GM10847 (cell line): ENCODE results near the gene ZFYVE28.

Experiments
- POLR2A ChIP-seq: IDR thresholded peaks from 2 replicates; pipeline ENCODE4 v1.6.1; 2011; ENCODE audit not compliant: insufficient read length; ENCODE audit errors: extremely low read depth

The ZFYVE28 gene

GRCh38 chr4:2437475-2438215, 19.2 kb upstream of the ZFYVE28 start:
- no peak for TF ChIP-seq POLR2A

GRCh38 chr4:2436761-2437474, 18.5 kb upstream of the ZFYVE28 start:
- TF ChIP-seq POLR2A = no peak

- no peak for TF ChIP-seq POLR2A
Observed at GRCh38 chr4:2436301-2436700, 17.9 kb upstream of the ZFYVE28 start.

GRCh38 chr4:2434420-2434819, 16.0 kb upstream of the ZFYVE28 start:
- TF ChIP-seq POLR2A = no peak

- TF ChIP-seq POLR2A = no peak
Observed at GRCh38 chr4:2433609-2434350, 15.3 kb upstream of the ZFYVE28 start.

- no peak for TF ChIP-seq POLR2A
Observed at GRCh38 chr4:2432991-2433530, 14.6 kb upstream of the ZFYVE28 start.

GRCh38 chr4:2432004-2432403, 13.6 kb upstream of the ZFYVE28 start:
- TF ChIP-seq POLR2A = no peak

GRCh38 chr4:2428496-2429213, 10.2 kb upstream of the ZFYVE28 start:
- TF ChIP-seq POLR2A = no peak

- no peak for TF ChIP-seq POLR2A
Observed at GRCh38 chr4:2427383-2428334, 9.2 kb upstream of the ZFYVE28 start.

GRCh38 chr4:2426711-2427275, 8.3 kb upstream of the ZFYVE28 start:
- no peak for TF ChIP-seq POLR2A

GRCh38 chr4:2426069-2426397, 7.6 kb upstream of the ZFYVE28 start:
- no peak for TF ChIP-seq POLR2A

GRCh38 chr4:2425386-2426068, 7.1 kb upstream of the ZFYVE28 start:
- no peak for TF ChIP-seq POLR2A

GRCh38 chr4:2424581-2424980, 6.1 kb upstream of the ZFYVE28 start:
- TF ChIP-seq POLR2A = no peak
